Breast epithelium (tissue), 3 donors: ENCODE measurements around the gene FAM222A.

ENCODE experiments used
- CTCF ChIP-seq, 3 donors: fragments of 450-650 bp; IDR thresholded peaks; one replicate each; pipeline ENCODE4 v1.5.1; 2016 to 2017; ENCODE audit warnings: antibody characterized with exemption in 3 of 3, mild to moderate bottlenecking in 3 of 3, moderate library complexity in 3 of 3
- POLR2AphosphoS5 ChIP-seq, 3 donors: sonication (generic); formaldehyde crosslinking; IDR thresholded peaks; one replicate each; pipeline ENCODE4 v1.6.1; 2017; ENCODE audit warnings: antibody characterized with exemption in 3 of 3

GRCh38 chr12:109758426-109759420, 45.1 kb downstream of the FAM222A start:
- TF ChIP-seq POLR2AphosphoS5 (IDR thresholded peaks at IDR 0.05) (no peak), CTCF (IDR thresholded peaks at IDR 0.05) (no peak)
